Fibroblast of skin of back (primary cell): ENCODE results near the gene UBL7.
A peak's percentile ranks its signal among the peaks of the same experiment; 100 is the strongest.

Experiments
- DNase-seq: peaks from one replicate; pipeline ENCODE4 v3.0.0-alpha.2; 2013

UBL7 gene

GRCh38 chr15:74406517-74406916 lies 54.4 kb downstream of the UBL7 start:
- no peak for DNase-seq

GRCh38 chr15:74405823-74406222 lies 55.1 kb downstream of the UBL7 start:
- no peak for DNase-seq

GRCh38 chr15:74403991-74404563 lies 56.9 kb downstream of the UBL7 start:
- DNase-seq, result no peak

GRCh38 chr15:74403588-74403919 lies 57.4 kb downstream of the UBL7 start:
- no peak for DNase-seq

GRCh38 chr15:74402873-74403587 lies 57.9 kb downstream of the UBL7 start:
- DNase-seq, result no peak

GRCh38 chr15:74402337-74402841 lies 58.6 kb downstream of the UBL7 start:
- no peak for DNase-seq

- no peak for DNase-seq
These were observed 59.8 kb downstream of the UBL7 start for GRCh38 chr15:74400915-74401757.

- no peak for DNase-seq
These were observed 60.6 kb downstream of the UBL7 start for GRCh38 chr15:74400313-74400860.

GRCh38 chr15:74399511-74400312 lies 61.2 kb downstream of the UBL7 start:
- DNase-seq, result peak; percentile 86

- DNase-seq, result no peak
These were observed 61.9 kb downstream of the UBL7 start for GRCh38 chr15:74399100-74399499.

- DNase-seq, result no peak
These were observed 62.8 kb downstream of the UBL7 start for GRCh38 chr15:74398183-74398582.

GRCh38 chr15:74397239-74398068 lies 63.5 kb downstream of the UBL7 start:
- DNase-seq, result no peak

GRCh38 chr15:74396445-74397238 lies 64.3 kb downstream of the UBL7 start:
- DNase-seq, result peak; percentile 88

- DNase-seq, result no peak
These were observed 64.9 kb downstream of the UBL7 start for GRCh38 chr15:74396146-74396438.
